ENCODE results near the gene DNMT3A.
A peak's percentile ranks its signal among the peaks of the same experiment; 100 is the strongest.
"Not testable (repeated sequence)": the region's sequence is repeated elsewhere in the genome, so short reads cannot be mapped to it uniquely, and the experiment has no call there.

DNMT3A gene

DNA sequence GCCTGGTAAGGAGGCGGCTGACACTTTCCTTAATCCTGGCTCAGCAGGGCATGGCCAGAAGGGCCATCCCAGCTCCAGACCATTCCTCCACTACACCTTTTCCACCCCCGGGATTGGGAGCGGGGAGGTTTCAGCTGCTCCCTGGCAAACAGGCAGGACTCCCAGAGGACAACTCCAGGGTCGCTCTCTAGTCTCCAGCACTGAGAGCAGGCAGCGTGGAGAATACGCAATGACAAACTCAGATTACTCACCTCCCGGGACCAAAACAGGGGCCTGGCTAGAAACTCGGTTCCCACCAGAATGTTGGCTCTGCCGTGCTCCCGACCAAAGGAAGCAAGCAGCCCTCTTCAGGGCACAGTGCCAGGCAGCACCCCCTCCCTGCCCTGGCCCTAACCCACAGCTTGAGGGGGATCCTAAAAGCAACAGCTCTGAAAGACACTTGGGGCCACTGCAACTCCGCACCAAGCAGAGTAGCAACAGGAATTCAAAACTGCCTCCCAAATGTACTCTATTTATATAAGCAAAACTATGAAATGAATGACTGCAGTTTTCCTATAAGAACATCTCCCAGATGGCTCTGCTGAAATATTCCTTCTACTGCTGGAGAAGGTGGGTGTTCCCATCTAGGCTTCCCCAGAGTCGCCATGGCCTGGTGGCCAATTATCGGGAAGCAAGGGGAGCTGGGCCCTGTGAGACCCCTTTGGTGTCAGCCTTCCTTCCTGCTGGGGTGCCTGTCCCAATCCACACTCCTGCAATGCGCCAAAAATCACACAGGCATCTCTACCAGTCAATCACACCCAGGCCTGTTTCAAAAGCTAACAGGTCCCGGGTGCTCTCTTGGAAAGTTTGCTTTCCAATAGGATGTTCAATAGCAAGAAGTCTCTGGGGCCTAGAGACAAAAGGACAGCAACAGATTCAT lies 112.2 kb downstream of the DNMT3A start:
- DNase-seq = no peak

GRCh38 chr2:25228848-25229278 lies 112.9 kb downstream of the DNMT3A start:
- DNase-seq = peak; percentile 30

- no peak for DNase-seq
Measured at GRCh38 chr2:25227576-25227975, 114.1 kb downstream of the DNMT3A start.

DNA sequence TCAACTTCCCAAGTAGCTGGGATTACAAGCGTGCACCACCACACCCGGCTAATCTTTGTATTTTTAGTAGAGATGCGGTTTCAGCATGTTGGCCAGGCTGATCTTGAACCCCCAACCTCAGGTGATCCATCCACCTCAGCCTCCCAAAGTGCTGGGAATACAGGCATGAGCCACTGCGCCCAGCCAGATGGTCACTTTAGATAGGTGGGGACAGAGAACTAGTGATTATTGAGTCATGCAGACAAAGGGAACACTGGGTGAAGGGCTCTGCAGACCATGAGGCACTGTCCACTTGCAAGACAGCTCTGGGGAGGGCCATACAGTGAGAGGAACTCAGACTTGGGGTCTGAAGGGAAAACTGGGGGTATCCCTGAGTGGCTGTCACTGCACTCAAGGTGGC lies 114.9 kb downstream of the DNMT3A start:
- DNase-seq = no peak

GRCh38 chr2:25222477-25223121 lies 119.1 kb downstream of the DNMT3A start:
- DNase-seq = no peak

DNA sequence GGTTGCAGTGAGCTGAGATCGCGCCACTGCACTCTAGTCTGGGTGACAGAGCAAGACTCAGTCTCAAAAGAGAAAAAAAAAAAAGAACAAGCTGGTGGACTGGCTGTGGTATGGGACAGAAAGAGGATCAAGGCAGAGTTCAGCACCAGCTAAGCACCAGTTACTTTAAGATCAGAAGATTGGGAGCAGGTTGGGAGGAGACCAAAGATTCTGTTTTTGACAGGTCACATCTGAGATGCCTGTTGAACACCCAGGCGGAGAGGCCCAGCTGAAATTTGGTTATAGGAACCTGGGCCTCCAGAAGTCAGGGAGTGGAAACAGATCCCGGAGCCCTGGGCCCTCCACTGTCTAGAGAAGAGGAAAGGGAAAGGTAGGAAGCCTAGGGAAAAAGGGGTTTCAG lies 120.1 kb downstream of the DNMT3A start:
- DNase-seq = no peak

GRCh38 chr2:25220313-25220712 lies 121.4 kb downstream of the DNMT3A start:
- no peak for DNase-seq

DNA sequence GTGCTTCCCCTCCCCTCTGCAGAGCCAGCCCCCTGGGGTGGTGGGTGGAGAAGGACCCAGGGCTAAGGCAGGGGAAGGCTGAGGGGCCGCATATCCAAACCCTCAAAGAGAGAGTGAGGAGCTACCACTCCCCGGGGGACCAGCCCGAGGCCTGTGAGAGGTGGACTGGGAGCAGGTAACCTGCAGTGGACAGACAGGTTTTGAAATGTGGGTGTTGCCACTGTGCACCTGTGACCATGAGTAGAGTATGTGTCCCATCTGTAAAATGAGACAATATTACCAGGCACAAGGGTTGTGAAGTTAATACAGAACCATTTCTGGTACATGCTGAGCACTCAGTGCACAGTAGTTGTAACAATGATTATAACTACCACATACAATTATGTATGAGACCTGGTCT lies 122.1 kb downstream of the DNMT3A start:
- DNase-seq = no peak

- DNase-seq = no peak
Measured at GRCh38 chr2:25218100-25218499, 123.6 kb downstream of the DNMT3A start.

GRCh38 chr2:25215948-25216679 lies 125.6 kb downstream of the DNMT3A start:
- no peak for DNase-seq

DNA sequence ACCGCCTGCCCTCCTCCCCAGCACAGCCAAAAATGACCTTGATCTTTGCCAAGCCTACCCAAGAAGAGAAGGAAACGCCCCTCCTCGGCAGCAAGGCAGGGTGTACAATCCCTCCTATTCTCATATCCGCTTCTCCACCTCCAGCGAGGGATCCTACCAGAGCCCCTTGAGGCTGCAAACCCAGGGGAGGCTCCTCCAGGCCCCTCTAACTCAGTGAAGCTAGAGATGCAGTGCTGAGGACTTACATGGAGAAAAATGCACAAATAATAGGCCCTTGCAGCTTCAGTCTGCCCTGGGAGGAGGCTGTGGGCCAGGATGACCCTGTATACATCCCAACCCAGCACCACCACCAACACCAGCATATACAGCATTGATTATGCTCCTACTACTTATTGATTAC lies 126.5 kb downstream of the DNMT3A start:
- no peak for DNase-seq

DNA sequence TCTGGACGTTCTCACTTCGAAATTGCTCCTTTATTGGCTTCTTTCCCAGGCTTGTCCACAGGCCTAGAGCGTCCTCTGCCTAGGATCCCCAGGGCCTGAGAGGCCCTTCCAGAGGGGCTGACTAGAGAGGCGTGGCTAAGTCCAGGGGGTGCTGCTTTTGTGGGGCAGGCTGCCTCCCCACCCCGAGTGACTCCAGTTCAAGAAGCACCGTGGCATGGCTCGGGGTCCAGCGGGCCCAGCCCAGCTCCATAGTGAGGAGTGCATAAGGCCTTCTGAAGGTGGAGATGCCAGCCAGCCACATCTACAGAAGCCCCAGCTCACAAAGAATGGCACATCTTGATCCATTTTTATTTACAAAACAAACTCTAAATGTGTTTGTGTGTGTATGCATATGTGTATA lies 128.5 kb downstream of the DNMT3A start:
- no peak for DNase-seq

- not testable (repeated sequence) for DNase-seq
Measured at GRCh38 chr2:25210923-25211322, 130.8 kb downstream of the DNMT3A start.

GRCh38 chr2:25207078-25207545 lies 134.6 kb downstream of the DNMT3A start:
- DNase-seq = no peak

GRCh38 chr2:25204190-25204838 lies 137.4 kb downstream of the DNMT3A start:
- DNase-seq = no peak

GRCh38 chr2:25202275-25202674 lies 139.4 kb downstream of the DNMT3A start:
- no peak for DNase-seq

DNA sequence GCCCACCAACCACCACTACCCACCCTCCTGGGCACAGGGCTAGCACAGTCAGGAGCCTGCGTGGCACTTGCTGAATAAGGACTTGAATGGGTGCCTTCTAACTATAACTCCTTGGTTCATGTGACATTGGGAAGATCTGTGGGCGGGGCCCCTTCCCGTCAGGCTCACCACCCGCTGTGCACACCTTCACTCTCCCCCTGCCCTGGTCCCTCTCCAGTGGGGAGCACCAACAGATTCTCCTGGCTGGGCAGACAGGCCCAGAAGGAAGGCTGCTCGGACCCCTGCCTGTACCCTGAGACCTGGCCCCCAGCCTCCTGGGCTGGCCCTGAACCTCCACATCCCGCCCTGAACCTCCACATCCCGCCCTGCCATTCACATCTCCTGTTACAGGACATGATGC lies 139.9 kb downstream of the DNMT3A start:
- DNase-seq = no peak

DNA sequence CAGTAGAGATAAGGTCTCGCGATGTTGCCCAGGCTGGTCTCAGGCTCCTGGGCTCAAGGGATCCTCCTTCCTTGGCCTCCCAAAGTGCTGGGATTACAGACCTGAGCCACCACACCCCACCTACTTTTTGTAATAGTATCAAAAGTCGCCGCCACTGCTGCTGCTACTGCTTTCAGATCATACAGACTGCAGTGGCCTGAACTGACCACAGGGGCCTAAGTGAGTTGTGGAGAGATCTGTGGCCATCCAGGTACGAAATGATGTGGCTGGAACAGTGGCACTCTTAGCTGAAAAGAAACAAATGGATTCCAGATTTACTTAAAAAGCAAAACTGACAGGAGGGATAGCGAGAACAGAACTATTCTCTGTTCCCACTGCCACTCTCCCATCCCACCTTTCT lies 140.5 kb downstream of the DNMT3A start:
- DNase-seq = no peak

- no peak for DNase-seq
Measured at GRCh38 chr2:25198576-25198975, 143.1 kb downstream of the DNMT3A start.

DNA sequence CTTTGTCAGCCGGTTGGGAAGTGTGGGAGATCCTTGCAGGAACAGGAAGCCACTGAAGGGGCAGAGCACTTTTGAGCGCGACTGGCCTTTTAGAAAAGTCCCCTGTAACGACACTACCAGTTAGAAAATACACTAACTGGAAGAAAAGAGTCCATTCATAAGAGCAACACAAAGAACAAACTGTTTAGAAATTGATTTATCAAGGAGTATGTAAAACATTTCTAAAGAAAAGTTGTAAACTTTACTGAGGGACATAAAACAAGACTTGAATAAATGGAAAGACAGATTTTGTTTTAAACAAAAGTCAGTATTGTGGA lies 143.6 kb downstream of the DNMT3A start:
- DNase-seq = no peak

DNA sequence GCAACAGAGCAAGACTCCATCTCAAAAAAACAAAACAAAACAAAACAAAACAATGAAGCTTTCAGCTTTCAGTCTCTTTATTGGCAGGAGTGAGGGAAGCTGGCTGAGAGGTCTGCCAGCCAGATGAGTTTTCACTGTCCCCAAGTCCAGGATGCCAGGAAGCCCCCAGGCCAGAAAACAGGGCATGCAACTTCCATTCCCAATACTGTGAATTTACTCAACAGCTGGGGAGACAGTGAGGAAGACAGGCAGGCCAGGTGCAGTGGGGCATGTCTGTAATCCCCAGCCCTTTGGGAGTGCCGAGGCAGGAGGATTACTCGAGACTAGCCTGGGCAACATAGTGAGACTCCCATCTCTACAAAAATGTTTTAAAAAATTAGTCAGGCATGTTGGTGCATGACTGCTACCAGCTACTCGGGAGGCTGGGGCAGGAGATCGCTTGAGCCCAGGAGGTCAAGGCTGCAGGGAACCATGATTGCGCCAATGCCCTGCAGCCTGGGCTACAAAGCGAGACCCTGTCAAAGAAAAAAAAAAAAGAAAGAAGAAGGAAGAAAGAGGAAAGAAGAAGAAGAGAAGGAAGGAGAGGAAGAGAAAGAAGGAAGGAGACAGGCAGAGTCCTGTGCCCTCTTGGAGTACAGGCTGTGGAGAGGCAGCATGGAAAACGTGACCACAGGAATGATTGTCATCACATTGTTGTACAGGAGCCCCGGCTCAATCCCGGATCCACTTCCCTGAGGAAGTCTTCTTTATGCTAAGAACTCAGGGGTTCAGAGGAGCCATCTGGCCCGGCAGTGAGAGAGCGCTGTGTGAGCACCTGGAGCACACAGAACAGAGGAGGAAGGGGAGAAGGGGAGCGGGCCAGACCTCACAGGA lies 144.2 kb downstream of the DNMT3A start:
- no peak for DNase-seq

- DNase-seq = no peak
Measured at GRCh38 chr2:25194576-25195122, 147.1 kb downstream of the DNMT3A start.
